ENCODE measurements around the gene MAG. TPM values are rescaled to one million over a fixed set of nuclear protein-coding genes. Genes with fewer than 3 reads are reported as not detected.
A peak's percentile ranks its signal among the peaks of the same experiment; 100 is the strongest.

The MAG gene
- total and polyA plus RNA-seq, 2 of the 8 experiments (the other 6 are each of a cell fraction or from before 2014, with no cell fraction given), result 0.20 to 1.3 TPM

DNA sequence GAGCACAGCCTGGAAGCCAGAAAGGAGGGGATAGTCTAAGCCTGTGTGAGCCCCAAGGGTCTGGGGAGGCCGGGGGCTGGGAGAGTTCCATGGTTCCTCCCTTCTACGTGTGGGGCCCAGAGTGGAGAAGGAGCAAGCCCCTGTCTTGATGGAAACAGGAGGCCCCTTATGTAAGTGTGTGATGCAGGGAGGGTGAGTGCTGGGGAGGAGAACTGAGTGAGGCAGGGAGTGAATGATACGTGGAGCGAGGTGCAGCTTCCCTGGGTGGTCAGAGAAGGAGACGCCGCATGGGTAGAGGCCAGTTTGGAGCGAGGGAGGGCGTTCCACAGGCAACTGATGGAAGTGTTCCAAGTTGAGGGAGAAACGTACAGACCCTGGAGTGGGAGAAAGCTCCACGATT lies 16.0 kb downstream of the MAG start:
- 85% methylated on average over 10 of the region's 10 CpGs; no CpG with 5 or more reads in 1 of the 2 experiments for WGBS, 2 experiments (ENCODE audit: extremely low coverage in 1 of 2, insufficient coverage in 1 of 2, insufficient read length in 1 of 2, insufficient replicate concordance in 2 of 2, low coverage in 1 of 2, low lambda C conversion rate in 2 of 2, missing lambda C conversion rate in 1 of 2)
- no peak for FAIRE-seq
- Histone ChIP-seq H2BK20ac (ENCODE audit: low read length) (no peak overlapping the region), H3K4me3 (ENCODE audit: extremely low read depth in 1 of 4, insufficient read depth in 2 of 4, low read depth in 3 of 4, low read length in 4 of 4) (no peak overlapping the region), H4K8ac (ENCODE audit: extremely low read depth, insufficient read depth, low read length) (0 out of 2 replicates have a peak overlapping the region, but pooled peaks have one; percentile 18), H2BK5ac (ENCODE audit: low read depth, low read length) (no peak overlapping the region), H4K91ac (replicated peaks; ENCODE audit: insufficient read length, low read length) (no peak overlapping the region), H4K20me1 (replicated peaks in 1 of 2; ENCODE audit: control insufficient read depth in 1 of 2, insufficient read depth in 2 of 2, low read length in 2 of 2) (no peaks in the 10 kb centered on the region), H2BK15ac (ENCODE audit: low read length) (no peak overlapping the region), H3K27me3 (replicated peaks in 1 of 4; ENCODE audit: control insufficient read depth in 3 of 4, extremely low read depth in 1 of 4, insufficient read depth in 3 of 4, low read length in 3 of 4) (no peaks in the 10 kb centered on the region), H3K9ac (replicated peaks in 1 of 4; ENCODE audit: extremely low read depth in 1 of 4, low read depth in 3 of 4, low read length in 3 of 4) (no peak overlapping the region), H3K56ac (replicated peaks; ENCODE audit: insufficient read length, low read depth, low read length) (no peak overlapping the region), H3K27ac (ENCODE audit: low read depth, low read length) (no peak overlapping the region), H3K18ac (ENCODE audit: extremely low read depth, low read length) (no peak overlapping the region), H2AFZ (ENCODE audit: low read length) (no peak overlapping the region), H2AK5ac (ENCODE audit: low read depth, low read length) (no peak overlapping the region), H3K4me1 (replicated peaks in 1 of 4; ENCODE audit: control insufficient read depth in 3 of 4, insufficient read depth in 4 of 4, low read length in 3 of 4) (peaks cover 0 to 2% (median 0%) of the 10 kb centered on the region in 4 experiments; a peak in 1 of 7 replicates), H3K36me3 (ENCODE audit: control insufficient read depth in 2 of 4, insufficient read depth in 4 of 4, low read length in 3 of 4) (no peaks in the 10 kb centered on the region), H3K4ac (replicated peaks; ENCODE audit: insufficient read length, low read depth, low read length) (no peak overlapping the region), H3K79me1 (ENCODE audit: low read depth, low read length) (no peaks in the 10 kb centered on the region), H2BK12ac (ENCODE audit: low read depth, low read length) (no peak overlapping the region), H3K23ac (ENCODE audit: insufficient read length) (no peak overlapping the region), H4K5ac (ENCODE audit: insufficient read length, low read depth, low read length) (no peak overlapping the region), H3K4me2 (ENCODE audit: insufficient read depth in 1 of 2, low read depth in 2 of 2, low read length in 2 of 2) (no peak overlapping the region), H3K79me2 (ENCODE audit: control insufficient read depth in 1 of 2, insufficient read depth in 2 of 2, low read length in 2 of 2) (no peaks in the 10 kb centered on the region), H3K9me3 (ENCODE audit: insufficient read depth in 2 of 2, low read depth in 1 of 2, low read length in 1 of 2) (no peaks in the 10 kb centered on the region), H3K23me2 (ENCODE audit: low read depth, low read length) (no peaks in the 10 kb centered on the region), H2BK120ac (replicated peaks; ENCODE audit: low read depth, low read length) (no peak overlapping the region), H3K14ac (ENCODE audit: insufficient read length) (no peak overlapping the region)
- DNase-seq (ENCODE audit: low read depth in 1 of 2, low spot score in 2 of 2), result no peak
- POLR2A ChIA-PET (ENCODE audit: partially characterized antibody), result no interaction called here
- CTCF ChIA-PET (ENCODE audit: partially characterized antibody), result interaction anchor here (0.6 to 1.7 kb wide), 7 partner anchors 11 to 72 kb away, joined by 3 to 8 read pairs (median 4); partner anchors contain the start of gene FFAR1
- TF ChIP-seq, protein P1, sequence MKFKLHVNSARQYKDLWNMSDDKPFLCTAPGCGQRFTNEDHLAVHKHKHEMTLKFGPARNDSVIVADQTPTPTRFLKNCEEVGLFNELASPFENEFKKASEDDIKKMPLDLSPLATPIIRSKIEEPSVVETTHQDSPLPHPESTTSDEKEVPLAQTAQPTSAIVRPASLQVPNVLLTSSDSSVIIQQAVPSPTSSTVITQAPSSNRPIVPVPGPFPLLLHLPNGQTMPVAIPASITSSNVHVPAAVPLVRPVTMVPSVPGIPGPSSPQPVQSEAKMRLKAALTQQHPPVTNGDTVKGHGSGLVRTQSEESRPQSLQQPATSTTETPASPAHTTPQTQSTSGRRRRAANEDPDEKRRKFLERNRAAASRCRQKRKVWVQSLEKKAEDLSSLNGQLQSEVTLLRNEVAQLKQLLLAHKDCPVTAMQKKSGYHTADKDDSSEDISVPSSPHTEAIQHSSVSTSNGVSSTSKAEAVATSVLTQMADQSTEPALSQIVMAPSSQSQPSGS (IDR thresholded peaks at IDR 0.05; ENCODE audit: low read length), result no peak
- TF ChIP-seq, protein P2, sequence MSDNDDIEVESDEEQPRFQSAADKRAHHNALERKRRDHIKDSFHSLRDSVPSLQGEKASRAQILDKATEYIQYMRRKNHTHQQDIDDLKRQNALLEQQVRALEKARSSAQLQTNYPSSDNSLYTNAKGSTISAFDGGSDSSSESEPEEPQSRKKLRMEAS (IDR thresholded peaks at IDR 0.05), result no peak
- TF ChIP-seq RXRA (IDR thresholded peaks at IDR 0.05; ENCODE audit: insufficient read depth, low read depth, low read length) (no peak), RAD21 (IDR thresholded peaks at IDR 0.05 in 1 of 2, conservative IDR thresholded peaks at IDR 0.05 in 1 of 2; ENCODE audit: low read depth in 2 of 2, low read length in 2 of 2) (no peak), BACH1 (IDR thresholded peaks at IDR 0.05; ENCODE audit: low read length) (no peak), ASH2L (IDR thresholded peaks at IDR 0.05; ENCODE audit: low read length) (no peak), HDAC6 (IDR thresholded peaks at IDR 0.05; ENCODE audit: low read depth, low read length) (no peak), NANOG (IDR thresholded peaks at IDR 0.05; ENCODE audit: insufficient read depth, low read depth, low read length, poor library complexity, severe bottlenecking) (no peak), SAP30 (IDR thresholded peaks at IDR 0.05; ENCODE audit: insufficient read depth, insufficient replicate concordance, low read length) (no peak), CBX5 (IDR thresholded peaks at IDR 0.05; ENCODE audit: low read depth, low read length) (no peak), NRF1 (IDR thresholded peaks at IDR 0.05; ENCODE audit: low read depth, low read length) (no peak)

All from H1 (cell line).